ENCODE data around the gene DLK1.

DLK1 gene

GRCh38 chr14:100762901-100763300, 36.2 kb downstream of the DLK1 start:
- DNase-seq, result no peak

- no peak for DNase-seq
Measured at GRCh38 chr14:100764471-100765115, 37.9 kb downstream of the DLK1 start.

GRCh38 chr14:100765296-100765695, 38.6 kb downstream of the DLK1 start:
- no peak for DNase-seq

GRCh38 chr14:100765991-100766390, 39.3 kb downstream of the DLK1 start:
- DNase-seq, result no peak

- DNase-seq, result no peak
Measured at GRCh38 chr14:100767003-100767787, 40.5 kb downstream of the DLK1 start.

- DNase-seq, result no peak
Measured at GRCh38 chr14:100767788-100768536, 41.3 kb downstream of the DLK1 start.

- no peak for DNase-seq
Measured at GRCh38 chr14:100769035-100769939, 42.6 kb downstream of the DLK1 start.

GRCh38 chr14:100770046-100770445, 43.4 kb downstream of the DLK1 start:
- DNase-seq, result no peak

- no peak for DNase-seq
Measured at GRCh38 chr14:100770605-100771120, 44.0 kb downstream of the DLK1 start.

- DNase-seq, result no peak
Measured at GRCh38 chr14:100771121-100771800, 44.6 kb downstream of the DLK1 start.

GRCh38 chr14:100772607-100773165, 46.0 kb downstream of the DLK1 start:
- no peak for DNase-seq

- no peak for DNase-seq
Measured at GRCh38 chr14:100773331-100774163, 46.9 kb downstream of the DLK1 start.

GRCh38 chr14:100774164-100774537, 47.5 kb downstream of the DLK1 start:
- no peak for DNase-seq

GRCh38 chr14:100775351-100775830, 48.7 kb downstream of the DLK1 start:
- peak; percentile 40 for DNase-seq

GRCh38 chr14:100775831-100776591, 49.3 kb downstream of the DLK1 start:
- DNase-seq, result peak; percentile 35

- DNase-seq, result peak; percentile 44
Measured at GRCh38 chr14:100776681-100777365, 50.1 kb downstream of the DLK1 start.

- peak; percentile 9 for DNase-seq
Measured at GRCh38 chr14:100777366-100777817, 50.7 kb downstream of the DLK1 start.

GRCh38 chr14:100777818-100778525, 51.3 kb downstream of the DLK1 start:
- peak; percentile 9 for DNase-seq
